Measurements from ENCODE around the gene MSX1.

Gene MSX1

DNA sequence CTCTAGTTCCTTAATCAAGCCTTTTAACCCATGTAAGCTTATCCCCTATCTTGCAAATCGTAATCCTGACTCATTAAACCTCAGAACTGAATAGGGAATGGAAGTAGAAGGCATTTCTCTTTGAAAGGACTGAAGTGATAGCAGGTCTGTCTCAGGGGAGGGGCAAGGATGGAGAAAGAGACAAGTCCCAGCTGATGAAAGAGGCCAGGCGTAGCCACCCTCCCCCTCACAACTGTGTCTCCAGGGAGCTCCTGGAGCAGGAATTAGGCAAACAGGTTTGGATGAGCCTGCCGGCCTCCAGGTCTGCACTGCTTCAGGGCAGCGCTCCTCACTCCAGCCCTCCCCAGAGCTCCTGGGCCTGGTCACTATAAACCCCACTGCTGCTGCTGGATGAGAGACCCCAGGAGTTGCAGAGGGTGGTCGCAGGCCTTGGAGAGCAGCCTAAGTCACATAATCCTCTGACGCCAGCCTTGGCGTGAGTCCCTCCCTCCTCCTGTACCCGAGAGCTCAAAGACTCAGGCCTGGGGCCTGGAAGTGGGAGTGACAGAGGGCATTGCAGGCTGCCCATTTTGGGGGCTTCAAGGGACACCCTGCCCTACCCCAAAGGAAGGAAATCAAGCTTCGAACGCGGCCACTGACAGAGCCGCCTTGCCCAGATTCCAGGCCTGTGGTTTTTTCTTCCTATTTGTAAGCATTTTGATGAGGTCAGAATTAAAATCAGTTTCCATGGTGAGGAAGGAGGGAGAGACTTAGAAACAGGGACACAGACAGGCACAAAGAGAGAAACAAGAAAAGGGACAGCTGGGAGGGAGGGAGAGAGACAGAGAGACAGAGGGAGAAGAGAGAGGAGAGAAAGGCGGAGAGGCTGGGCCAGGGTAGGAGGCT, 21.2 kb upstream of the MSX1 start:
- TF ChIP-seq TAF1 (IDR thresholded peaks at IDR 0.05; ENCODE audit: borderline replicate concordance, insufficient read depth, low read length) (no peak), FOXP2 (optimal IDR thresholded peaks at IDR 0.05; ENCODE audit: borderline replicate concordance, extremely low read depth, extremely low read length, insufficient read depth) (no peak), POLR2AphosphoS5 (IDR thresholded peaks at IDR 0.05; ENCODE audit: low read depth, low read length) (no peak), SIN3A (IDR thresholded peaks at IDR 0.05; ENCODE audit: borderline replicate concordance, insufficient read depth, low read length) (no peak)
- TF ChIP-seq, protein P1, sequence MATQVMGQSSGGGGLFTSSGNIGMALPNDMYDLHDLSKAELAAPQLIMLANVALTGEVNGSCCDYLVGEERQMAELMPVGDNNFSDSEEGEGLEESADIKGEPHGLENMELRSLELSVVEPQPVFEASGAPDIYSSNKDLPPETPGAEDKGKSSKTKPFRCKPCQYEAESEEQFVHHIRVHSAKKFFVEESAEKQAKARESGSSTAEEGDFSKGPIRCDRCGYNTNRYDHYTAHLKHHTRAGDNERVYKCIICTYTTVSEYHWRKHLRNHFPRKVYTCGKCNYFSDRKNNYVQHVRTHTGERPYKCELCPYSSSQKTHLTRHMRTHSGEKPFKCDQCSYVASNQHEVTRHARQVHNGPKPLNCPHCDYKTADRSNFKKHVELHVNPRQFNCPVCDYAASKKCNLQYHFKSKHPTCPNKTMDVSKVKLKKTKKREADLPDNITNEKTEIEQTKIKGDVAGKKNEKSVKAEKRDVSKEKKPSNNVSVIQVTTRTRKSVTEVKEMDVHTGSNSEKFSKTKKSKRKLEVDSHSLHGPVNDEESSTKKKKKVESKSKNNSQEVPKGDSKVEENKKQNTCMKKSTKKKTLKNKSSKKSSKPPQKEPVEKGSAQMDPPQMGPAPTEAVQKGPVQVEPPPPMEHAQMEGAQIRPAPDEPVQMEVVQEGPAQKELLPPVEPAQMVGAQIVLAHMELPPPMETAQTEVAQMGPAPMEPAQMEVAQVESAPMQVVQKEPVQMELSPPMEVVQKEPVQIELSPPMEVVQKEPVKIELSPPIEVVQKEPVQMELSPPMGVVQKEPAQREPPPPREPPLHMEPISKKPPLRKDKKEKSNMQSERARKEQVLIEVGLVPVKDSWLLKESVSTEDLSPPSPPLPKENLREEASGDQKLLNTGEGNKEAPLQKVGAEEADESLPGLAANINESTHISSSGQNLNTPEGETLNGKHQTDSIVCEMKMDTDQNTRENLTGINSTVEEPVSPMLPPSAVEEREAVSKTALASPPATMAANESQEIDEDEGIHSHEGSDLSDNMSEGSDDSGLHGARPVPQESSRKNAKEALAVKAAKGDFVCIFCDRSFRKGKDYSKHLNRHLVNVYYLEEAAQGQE (IDR thresholded peaks at IDR 0.05; ENCODE audit: insufficient read depth in 1 of 2, low read depth in 2 of 2, low read length in 2 of 2), result no peak

DNA sequence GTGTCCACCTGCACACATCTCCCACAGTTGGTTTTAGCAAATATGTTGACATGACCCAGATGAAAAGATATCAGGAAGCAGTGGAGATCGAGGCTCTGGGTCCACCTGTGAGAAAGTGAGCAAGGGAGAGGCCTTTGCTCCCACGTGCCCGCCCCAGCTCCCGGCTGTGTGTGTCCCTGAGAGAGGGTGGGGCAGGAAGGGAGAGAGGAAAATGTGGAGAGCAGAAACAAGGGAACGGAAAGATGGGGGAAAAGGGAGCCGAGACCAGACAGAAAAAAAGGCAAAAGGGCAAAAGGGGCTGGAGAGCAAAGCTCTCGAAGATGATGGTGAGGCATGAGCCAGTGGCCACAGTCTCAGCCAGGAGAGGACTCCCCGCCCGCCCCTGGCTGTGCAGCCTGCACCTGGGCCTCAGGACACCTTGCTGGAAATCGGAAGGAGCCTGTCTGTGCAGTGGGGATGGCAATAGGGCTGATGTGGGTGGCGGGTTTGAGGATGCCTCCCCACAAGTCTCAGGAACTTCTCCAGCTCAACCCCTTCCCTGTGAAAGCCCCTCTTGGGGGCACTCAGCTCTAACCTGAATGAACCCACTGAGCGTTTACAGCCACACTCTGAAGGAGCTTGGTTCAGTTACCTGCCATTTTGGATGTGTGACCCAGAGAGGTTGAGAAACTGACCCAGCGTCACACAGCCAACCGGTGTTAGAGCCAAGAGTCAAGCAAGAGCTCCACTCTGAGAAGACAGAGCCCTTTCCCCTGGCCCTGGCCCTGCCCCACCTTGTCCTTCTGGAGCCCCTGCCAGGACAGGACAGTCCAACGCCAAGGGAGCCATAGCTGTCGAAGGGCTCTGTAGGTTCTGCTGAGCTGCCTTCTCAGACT, 20.3 kb upstream of the MSX1 start:
- TF ChIP-seq TAF1 (IDR thresholded peaks at IDR 0.05; ENCODE audit: borderline replicate concordance, insufficient read depth, low read length), result no peak
- TF ChIP-seq FOXP2 (optimal IDR thresholded peaks at IDR 0.05; ENCODE audit: borderline replicate concordance, extremely low read depth, extremely low read length, insufficient read depth), result no peak

DNA sequence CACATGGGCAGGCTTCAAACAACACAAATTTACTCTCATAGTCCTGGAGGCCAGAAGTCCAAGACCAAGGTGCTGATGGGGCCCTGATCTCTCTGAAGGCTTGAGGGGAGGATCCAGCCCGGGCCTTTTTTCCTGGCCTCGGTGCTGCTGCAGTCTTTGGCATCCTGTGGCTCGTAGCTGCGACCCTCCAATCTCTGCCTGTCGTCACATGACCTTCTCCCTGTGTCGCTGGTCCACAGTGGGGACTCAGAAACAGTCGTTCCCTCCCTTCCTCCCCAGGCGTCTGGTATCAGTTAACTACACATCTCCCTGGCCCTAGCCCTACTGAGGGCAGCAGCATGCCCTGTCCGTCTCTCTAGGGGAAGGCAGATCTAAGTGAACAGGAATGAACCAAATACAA, 19.1 kb upstream of the MSX1 start:
- TF ChIP-seq TAF1 (IDR thresholded peaks at IDR 0.05; ENCODE audit: borderline replicate concordance, insufficient read depth, low read length) (no peak), SIN3A (IDR thresholded peaks at IDR 0.05; ENCODE audit: borderline replicate concordance, insufficient read depth, low read length) (no peak), FOXP2 (optimal IDR thresholded peaks at IDR 0.05; ENCODE audit: borderline replicate concordance, extremely low read depth, extremely low read length, insufficient read depth) (no peak), POLR2AphosphoS5 (IDR thresholded peaks at IDR 0.05; ENCODE audit: low read depth, low read length) (no peak)
- TF ChIP-seq, protein P1 (IDR thresholded peaks at IDR 0.05; ENCODE audit: insufficient read depth in 1 of 2, low read depth in 2 of 2, low read length in 2 of 2), result no peak

DNA sequence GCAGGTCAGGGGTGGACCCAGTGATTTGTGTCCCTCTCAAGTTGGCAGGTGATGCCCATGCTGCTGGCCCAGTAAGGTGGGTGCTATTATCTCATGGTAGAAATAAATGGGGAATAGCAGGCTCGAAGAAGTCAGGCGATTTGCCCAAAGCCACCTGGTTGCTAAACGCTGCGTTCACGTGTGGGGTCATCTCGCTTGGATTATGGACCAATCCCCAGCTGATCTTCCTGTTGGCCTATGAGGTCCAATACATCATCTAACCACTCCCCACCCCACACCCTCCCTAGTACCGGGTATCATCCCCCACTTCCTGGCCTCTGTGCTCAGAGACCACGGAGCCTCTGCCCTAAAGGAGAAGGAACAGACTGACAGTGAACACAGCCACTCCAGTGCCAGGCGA, 18.3 kb upstream of the MSX1 start:
- TF ChIP-seq, protein P1 (IDR thresholded peaks at IDR 0.05; ENCODE audit: insufficient read depth in 1 of 2, low read depth in 2 of 2, low read length in 2 of 2), result no peak
- TF ChIP-seq POLR2AphosphoS5 (IDR thresholded peaks at IDR 0.05; ENCODE audit: low read depth, low read length) (no peak), FOXP2 (optimal IDR thresholded peaks at IDR 0.05; ENCODE audit: borderline replicate concordance, extremely low read depth, extremely low read length, insufficient read depth) (no peak), SIN3A (IDR thresholded peaks at IDR 0.05; ENCODE audit: borderline replicate concordance, insufficient read depth, low read length) (no peak), TAF1 (IDR thresholded peaks at IDR 0.05; ENCODE audit: borderline replicate concordance, insufficient read depth, low read length) (no peak)

Measured in PFSK-1 (cell line).